Activated CD8-positive, alpha-beta T cell treated with anti-CD3 and anti-CD28 coated beads for 36 hours (primary cell): ENCODE measurements around the gene BEX3. TPM values are rescaled to one million over a fixed set of nuclear protein-coding genes. Genes with fewer than 3 reads are reported as not detected.
"Not testable (repeated sequence)": the region's sequence is repeated elsewhere in the genome, so short reads cannot be mapped to it uniquely, and the experiment has no call there.

Source experiments
- ATAC-seq: fragments of 200-7000 bp; cut with Tn5 transposase; one replicate; pipeline ENCODE4 v1.10.0; 2021; ENCODE audit warnings: mild to moderate bottlenecking, moderate library complexity
- CTCF ChIA-PET: fragments of 350-600 bp; sonication (Branson Sonifier 250); formaldehyde crosslinking; loops from one replicate; lab custom pipeline; 2021; ENCODE audit warnings: antibody characterized with exemption; lab: Charles Lee
- POLR2A ChIA-PET: fragments of 350-600 bp; sonication (Branson Sonifier 250); formaldehyde crosslinking; loops from one replicate; lab custom pipeline; 2021; ENCODE audit warnings: antibody characterized with exemption; lab: Charles Lee
- DNase-seq: peaks from one replicate; pipeline ENCODE4 v3.0.0-alpha.2; 2020
- H3K27ac Mint-ChIP-seq: one replicate; pipeline ENCODE4 v1.8.0; 2021; ENCODE audit warnings: mild to moderate bottlenecking, mixed read lengths
- H3K27me3 Mint-ChIP-seq: one replicate; pipeline ENCODE4 v1.8.0; 2021; ENCODE audit warnings: mixed read lengths
- H3K36me3 Mint-ChIP-seq: one replicate; pipeline ENCODE4 v1.8.0; 2021; ENCODE audit warnings: low read depth, mixed read lengths
- H3K4me1 Mint-ChIP-seq: one replicate; pipeline ENCODE4 v1.8.0; 2021; ENCODE audit warnings: low read depth, mixed read lengths
- H3K4me3 Mint-ChIP-seq: one replicate; pipeline ENCODE4 v1.8.0; 2021; ENCODE audit warnings: mild to moderate bottlenecking, moderate library complexity, mixed read lengths
- H3K9me3 Mint-ChIP-seq: one replicate; pipeline ENCODE4 v1.8.0; 2021; ENCODE audit warnings: mixed read lengths
- CTCF ChIP-seq: fragments of 200-600 bp; IDR thresholded peaks from one replicate; pipeline ENCODE4 v1.8.0; 2022; ENCODE audit warnings: antibody characterized with exemption, mild to moderate bottlenecking
- intact Hi-C: fragments of 100-400 bp; cut with micrococcal nuclease; formaldehyde crosslinking; loops from one replicate; pipeline ENCODE4 v1.10.0; 2022
- total RNA-seq, 2 experiments: library from RNA; stranded (reverse); gene quantifications; one replicate each; pipeline ENCODE4 v1.2.3, GENCODE V29; 2021

The BEX3 gene
- total RNA-seq, 2 experiments from 2014 or later: 30.8 to 35.1 TPM

DNA sequence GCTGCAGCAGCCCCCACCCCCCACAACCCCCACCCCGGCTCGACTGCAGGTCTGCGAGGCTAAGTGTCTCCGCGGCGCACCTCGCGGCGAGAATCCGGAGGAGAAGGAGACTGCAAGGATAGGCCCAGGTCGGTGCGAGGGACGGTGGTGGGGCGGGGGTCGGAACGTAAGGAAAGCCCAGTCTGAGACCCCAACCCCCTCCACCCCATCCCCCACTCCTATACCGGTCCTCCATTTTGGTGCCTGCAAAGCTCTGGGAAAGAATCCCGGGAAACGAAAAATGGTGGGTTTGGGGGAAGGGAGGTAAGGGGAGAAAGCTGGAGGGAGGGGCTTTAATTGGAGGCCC lies 614 bp downstream of the BEX3 start:
- intact Hi-C loops: no loop called here
- ATAC-seq: peak; percentile 20
- H3K27me3 Mint-ChIP-seq: peaks cover 3% of the 10 kb centered on the region
- ChIA-PET POLR2A (interaction anchor here (1.1 kb wide), 1 partner anchor 68 kb away, joined by 3 read pairs; no protein-coding TSS in a partner anchor), CTCF (interaction anchor here (1.3 kb wide), 1 partner anchor 87 kb away, joined by 6 read pairs; no protein-coding TSS in a partner anchor)
- peak; percentile 6 for DNase-seq
- H3K27ac Mint-ChIP-seq: peak overlapping the region; percentile 38
- peak overlapping the region; percentile 76 for H3K4me3 Mint-ChIP-seq
- H3K9me3 Mint-ChIP-seq: no peaks in the 10 kb centered on the region
- H3K36me3 Mint-ChIP-seq: peaks cover 4% of the 10 kb centered on the region
- TF ChIP-seq CTCF: no peak
- peaks cover 3% of the 10 kb centered on the region for H3K4me1 Mint-ChIP-seq

DNA sequence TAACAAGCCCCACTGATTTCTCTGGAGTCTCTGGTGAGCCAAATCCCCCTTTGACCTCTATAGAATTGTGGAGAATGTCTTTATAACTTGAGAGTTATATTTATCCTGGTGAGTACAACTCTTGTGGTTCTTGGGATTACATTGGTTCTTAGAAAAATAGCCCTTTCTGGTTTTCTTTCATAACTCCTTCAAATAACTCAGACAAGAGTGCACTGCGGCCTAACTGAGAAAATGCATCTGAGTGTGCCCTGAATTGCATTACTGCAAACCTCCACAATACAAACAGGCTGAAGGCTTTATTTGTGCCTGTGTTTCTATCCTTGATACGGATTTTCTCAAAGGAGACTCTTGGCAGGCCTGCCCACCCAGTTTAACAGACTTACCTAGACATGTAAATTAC lies 2.7 kb downstream of the BEX3 start:
- intact Hi-C loops: no loop called here
- ATAC-seq (no peak), DNase-seq (no peak)
- ChIA-PET POLR2A (no interaction called here), CTCF (no interaction called here)
- no peaks in the 10 kb centered on the region for H3K9me3 Mint-ChIP-seq
- H3K4me1 Mint-ChIP-seq: peaks cover 3% of the 10 kb centered on the region
- H3K36me3 Mint-ChIP-seq: peaks cover 4% of the 10 kb centered on the region
- no peak overlapping the region for H3K4me3 Mint-ChIP-seq
- TF ChIP-seq CTCF: no peak
- H3K27ac Mint-ChIP-seq: no peak overlapping the region
- H3K27me3 Mint-ChIP-seq: peaks cover 3% of the 10 kb centered on the region

DNA sequence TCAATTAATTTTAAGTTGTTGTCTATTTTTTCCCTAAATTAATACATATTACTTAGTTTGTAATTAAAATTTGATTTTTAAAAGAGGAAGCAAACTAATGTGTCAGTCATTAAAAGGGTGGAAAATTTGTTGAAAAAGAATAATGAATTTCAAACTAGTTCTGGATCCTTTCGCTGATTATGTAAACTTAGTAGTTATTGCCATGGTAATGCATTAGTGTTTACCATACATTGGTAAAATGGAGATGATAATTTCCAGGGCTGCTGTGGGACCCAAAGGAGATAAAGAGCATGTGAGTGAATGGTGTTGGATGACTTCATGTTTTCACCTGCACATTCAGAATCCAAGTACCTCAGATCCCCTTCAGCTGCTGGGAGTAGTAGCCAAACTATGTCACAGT lies 6.5 kb downstream of the BEX3 start:
- DNase-seq (no peak), ATAC-seq (no peak)
- H3K4me1 Mint-ChIP-seq: no peaks in the 10 kb centered on the region
- no peaks in the 10 kb centered on the region for H3K36me3 Mint-ChIP-seq
- H3K4me3 Mint-ChIP-seq: no peak overlapping the region
- POLR2A ChIA-PET: no interaction called here
- intact Hi-C loops: no loop called here
- CTCF ChIA-PET: no interaction called here
- H3K9me3 Mint-ChIP-seq: no peaks in the 10 kb centered on the region
- H3K27ac Mint-ChIP-seq: no peak overlapping the region
- peaks cover 2% of the 10 kb centered on the region for H3K27me3 Mint-ChIP-seq
- TF ChIP-seq CTCF: no peak

- H3K4me1 Mint-ChIP-seq: no peaks in the 10 kb centered on the region
- POLR2A ChIA-PET: no interaction called here
Measured at GRCh38 chrX:103384672-103385071, 8.3 kb downstream of the BEX3 start.

DNA sequence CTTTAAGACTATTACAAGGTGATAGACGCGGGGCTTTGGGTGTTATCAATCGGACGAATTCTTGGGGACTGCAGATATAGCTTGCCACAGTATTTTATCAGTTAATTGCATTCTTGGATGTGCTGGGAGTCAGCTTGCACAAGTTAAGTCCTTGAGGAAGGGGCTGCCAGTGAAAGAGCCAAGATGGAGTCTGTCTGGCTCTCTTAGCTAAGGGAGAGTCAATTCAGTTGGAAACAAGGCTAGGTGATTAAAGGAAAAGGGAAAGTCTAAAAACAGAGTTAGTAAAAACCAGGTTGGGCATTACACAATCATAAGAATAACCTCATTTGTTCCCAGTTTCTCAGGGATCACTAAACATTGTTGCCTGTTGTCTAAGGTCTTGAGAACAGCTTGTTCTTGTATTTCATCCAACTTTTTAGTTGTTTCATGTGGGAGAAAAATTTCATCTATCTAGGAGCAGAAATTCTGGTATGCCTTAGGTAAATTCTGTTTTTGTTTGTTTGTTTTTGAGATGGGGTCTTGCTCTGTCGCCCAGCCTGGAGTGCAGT lies 9.0 kb downstream of the BEX3 start:
- H3K9me3 Mint-ChIP-seq, intact Hi-C loops, H3K36me3 Mint-ChIP-seq, POLR2A ChIA-PET, DNase-seq, ATAC-seq, H3K27ac Mint-ChIP-seq, CTCF ChIA-PET, H3K27me3 Mint-ChIP-seq, H3K4me1 Mint-ChIP-seq, H3K4me3 Mint-ChIP-seq: not testable (repeated sequence)

More at GRCh38 chrX:103384672-103385071, 8.3 kb downstream of the BEX3 start:
- CTCF ChIA-PET: interaction anchor here (1.4 kb wide), 1 partner anchor 80 kb away, joined by 3 read pairs; no protein-coding TSS in a partner anchor
- Mint-ChIP-seq H3K9me3 (no peaks in the 10 kb centered on the region), H3K4me3 (no peak overlapping the region), H3K27me3 (peaks cover 4% of the 10 kb centered on the region), H3K27ac (no peak overlapping the region), H3K36me3 (no peaks in the 10 kb centered on the region)
- intact Hi-C loops: no loop called here
- ATAC-seq: no peak
- TF ChIP-seq CTCF: no peak
- DNase-seq: no peak
